Stimulated activated naive CD4-positive, alpha-beta T cell (primary cell): ENCODE data around the gene SCN1A.
A peak's percentile ranks its signal among the peaks of the same experiment; 100 is the strongest.
"Not testable (repeated sequence)": the region's sequence is repeated elsewhere in the genome, so short reads cannot be mapped to it uniquely, and the experiment has no call there.

Experiments
- DNase-seq, 6 experiments: peaks; one replicate each; lab custom pipeline; 2025; lab: John Stamatoyannopoulos, UW

Gene SCN1A

GRCh38 chr2:166127217-166128155, at the start of gene SCN1A:
TSS of gene SCN1A (minus strand) at chr2:166128020. CDS start at chr2:166073621, 54,399 bp downstream.
- peak in 3 of 6 experiments; percentile 14 to 47 (median 45) for DNase-seq

GRCh38 chr2:166173263-166173662, 45.4 kb upstream of the SCN1A start:
- DNase-seq, result no peak

- DNase-seq, result no peak
Measured at GRCh38 chr2:166171216-166171615, 43.4 kb upstream of the SCN1A start.

DNA sequence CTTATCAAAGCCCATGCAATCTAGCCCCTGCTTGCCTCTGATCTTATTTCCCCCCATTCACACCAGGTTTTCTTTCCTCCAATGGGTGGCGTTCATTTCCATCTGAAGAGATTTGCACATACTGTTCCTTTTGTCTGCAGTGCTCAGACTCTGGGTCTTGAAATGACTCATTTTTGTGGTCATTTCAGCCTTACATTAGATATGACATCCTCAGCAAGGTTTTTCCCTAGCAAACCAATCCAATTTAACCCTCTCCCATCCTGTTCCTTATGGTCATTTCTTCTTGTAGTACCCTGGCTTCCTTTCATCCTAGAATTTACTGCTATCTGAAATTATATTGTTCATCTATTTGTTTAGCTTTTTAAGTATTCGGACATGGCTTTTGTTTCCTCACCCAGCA, 42.5 kb upstream of the SCN1A start:
- no peak for DNase-seq

DNA sequence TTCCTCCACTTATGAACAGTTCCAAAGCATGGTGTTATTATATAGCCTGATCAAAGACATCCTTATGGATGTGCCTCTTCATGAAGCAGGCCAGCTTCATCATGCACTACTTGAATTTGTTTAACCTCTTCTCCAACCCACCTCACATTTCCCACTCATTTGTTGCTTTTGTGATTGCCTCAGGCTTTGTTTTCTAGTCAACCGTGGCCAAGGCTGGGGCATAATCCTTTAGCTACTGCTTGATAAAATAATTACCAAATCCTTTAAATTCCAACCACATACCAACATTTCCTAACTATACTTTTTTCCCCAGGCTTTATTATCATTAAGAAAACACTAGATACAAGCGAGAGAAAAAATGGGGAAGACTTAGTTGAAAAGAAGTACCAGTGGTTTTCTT, 39.6 kb upstream of the SCN1A start:
- no peak for DNase-seq

GRCh38 chr2:166163775-166164174, 36.0 kb upstream of the SCN1A start:
- DNase-seq, result no peak

DNA sequence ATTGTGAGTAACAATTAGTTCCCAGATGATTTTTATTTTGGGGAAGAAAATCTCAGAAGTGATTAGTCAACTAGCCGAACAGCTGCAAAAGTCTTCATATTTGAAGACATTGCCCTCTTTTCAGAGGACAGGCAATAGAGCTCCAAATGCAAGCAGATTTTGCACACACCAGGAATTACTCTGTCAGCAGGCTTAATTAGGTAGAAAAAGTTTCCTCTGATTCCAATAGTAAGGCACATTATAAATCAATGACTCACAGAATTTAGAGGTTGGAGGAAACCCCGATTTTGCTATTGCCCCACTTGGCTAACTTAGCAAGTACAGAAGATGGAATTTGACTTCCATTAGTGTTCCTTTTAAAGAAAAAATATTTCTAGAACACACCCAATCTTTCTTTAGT, 30.7 kb upstream of the SCN1A start:
- no peak for DNase-seq

GRCh38 chr2:166157578-166157977, 29.8 kb upstream of the SCN1A start:
- DNase-seq, result no peak

DNA sequence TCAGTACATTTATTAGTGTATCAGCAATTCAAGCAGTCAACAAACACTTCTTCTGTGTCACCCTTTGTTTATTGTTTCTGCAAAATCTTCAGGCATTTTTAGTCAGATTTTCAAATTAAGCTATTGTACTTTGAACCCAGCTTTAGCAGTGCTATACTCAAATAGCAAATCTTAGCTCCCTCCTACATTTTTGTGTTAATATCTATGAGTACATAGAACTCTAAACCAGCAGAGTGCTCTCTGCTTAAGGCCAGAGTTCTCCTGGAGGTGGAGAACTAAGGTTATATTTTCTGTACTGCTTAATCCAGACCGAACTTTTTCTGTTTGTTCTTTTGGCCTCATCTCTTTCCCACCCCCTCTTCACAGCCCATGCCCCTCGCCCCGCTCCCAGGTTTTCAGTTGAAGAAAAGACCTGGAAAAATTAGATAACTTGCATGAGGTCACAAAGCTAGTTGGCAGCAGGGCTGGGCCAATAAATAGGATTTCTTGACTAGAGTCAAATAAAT, 29.2 kb upstream of the SCN1A start:
- no peak for DNase-seq

GRCh38 chr2:166155589-166155988, 27.8 kb upstream of the SCN1A start:
- DNase-seq, result no peak

DNA sequence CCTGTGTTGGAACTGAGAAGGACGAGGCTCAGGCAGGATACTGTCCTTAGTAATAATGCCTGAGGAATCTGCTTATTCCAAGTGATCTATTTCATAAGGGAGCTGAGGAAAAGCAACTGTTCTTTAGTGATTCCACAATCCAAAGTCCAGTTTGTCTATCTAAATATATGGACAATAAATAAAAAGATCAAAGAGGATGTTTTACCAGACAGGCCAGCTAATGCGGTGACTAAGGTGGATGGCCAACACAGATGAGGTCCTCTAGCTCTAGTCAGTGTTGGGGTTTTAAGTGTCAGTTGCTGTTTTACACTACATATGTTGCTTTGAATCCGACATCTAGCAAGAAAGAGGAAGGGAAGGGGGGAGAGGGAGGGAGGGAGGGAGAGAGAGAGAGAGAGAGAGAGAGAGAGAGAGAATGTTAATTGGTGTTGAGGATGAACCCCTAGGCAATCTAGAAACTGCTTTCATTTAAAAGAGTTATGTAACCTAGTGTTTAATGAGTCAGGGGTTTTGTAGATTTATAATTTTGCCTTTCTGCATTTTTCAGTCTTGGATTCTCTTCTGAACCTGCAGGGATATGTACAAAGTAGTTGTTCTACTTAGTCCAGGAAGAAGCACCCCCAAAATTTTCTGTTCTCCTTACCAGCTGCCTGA, 27.0 kb upstream of the SCN1A start:
- DNase-seq, result no peak

GRCh38 chr2:166152064-166152463, 24.2 kb upstream of the SCN1A start:
- no peak for DNase-seq

DNA sequence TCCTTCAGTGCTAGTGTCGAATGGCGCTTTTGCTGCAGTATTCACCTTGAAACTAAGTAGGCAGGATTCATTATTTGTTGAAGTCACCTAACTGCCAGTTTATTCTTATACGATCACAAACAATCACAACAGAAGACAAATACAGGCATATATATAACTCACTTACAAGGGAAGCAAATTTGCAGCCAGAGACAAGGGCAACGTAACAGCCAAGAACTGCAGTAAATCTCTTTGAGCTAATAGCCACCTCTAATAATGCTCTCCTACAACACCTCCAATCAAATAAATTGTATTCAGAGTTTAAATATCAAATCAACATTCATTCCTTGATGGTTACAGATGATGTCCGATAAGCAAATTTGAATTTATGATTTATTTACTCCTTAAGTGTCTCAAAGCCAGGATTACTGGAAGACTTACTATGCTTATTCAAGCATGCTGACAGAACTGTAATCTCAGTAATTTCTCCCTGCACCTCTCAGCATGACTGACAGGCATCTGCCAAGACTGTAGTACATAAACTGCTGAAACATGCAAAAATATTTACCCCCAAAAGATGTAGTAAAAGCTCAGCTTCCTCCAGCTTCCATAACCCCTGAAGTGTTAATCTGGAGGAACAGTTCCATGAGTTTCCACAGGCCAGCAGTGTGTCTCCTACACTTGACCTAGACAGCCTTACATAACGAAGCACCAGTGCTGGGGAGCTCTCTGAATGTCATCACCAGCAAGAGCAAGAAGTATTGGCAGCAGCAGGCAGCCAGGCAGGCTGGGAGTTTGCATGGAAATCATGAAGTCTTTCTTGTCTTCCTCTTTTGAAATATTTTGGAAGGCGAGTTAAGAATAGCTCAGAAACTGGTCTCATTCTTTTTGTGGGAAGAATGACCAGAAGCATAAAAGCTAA, 20.9 kb upstream of the SCN1A start:
- DNase-seq, result no peak

GRCh38 chr2:166147883-166148282, 20.1 kb upstream of the SCN1A start:
- DNase-seq, result no peak

GRCh38 chr2:166144071-166144470, 16.3 kb upstream of the SCN1A start:
- DNase-seq, result no peak

GRCh38 chr2:166140932-166141331, 13.1 kb upstream of the SCN1A start:
- no peak for DNase-seq

GRCh38 chr2:166140475-166140874, 12.7 kb upstream of the SCN1A start:
- no peak for DNase-seq

- DNase-seq, result not testable (repeated sequence)
Measured at GRCh38 chr2:166139479-166139878, 11.7 kb upstream of the SCN1A start.

DNA sequence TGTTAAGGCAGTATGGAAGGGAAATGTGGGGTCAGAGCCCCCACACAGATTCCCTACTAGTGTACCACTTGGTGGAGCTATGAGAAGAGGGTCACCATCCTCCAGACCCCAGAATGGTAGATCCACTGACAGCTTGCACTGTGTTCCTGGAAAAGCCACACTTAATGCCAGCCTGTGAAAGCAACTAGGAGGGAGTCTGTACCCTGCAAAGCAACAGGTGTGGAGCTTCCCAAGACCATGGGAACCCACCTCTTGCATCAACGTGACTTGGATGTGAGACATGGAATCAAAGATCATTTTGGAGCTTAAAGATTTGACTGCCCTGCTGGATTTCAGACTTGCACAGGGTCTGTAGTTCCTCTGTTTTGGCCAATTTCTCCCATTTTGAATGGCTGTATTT, 10.8 kb upstream of the SCN1A start:
- no peak for DNase-seq

- no peak for DNase-seq
Measured at GRCh38 chr2:166138144-166138543, 10.3 kb upstream of the SCN1A start.

- no peak for DNase-seq
Measured at GRCh38 chr2:166137331-166137730, 9.5 kb upstream of the SCN1A start.

GRCh38 chr2:166135849-166136258, 8.0 kb upstream of the SCN1A start:
- no peak for DNase-seq
